Measurements from ENCODE around the gene CTSA.

The CTSA gene

DNA sequence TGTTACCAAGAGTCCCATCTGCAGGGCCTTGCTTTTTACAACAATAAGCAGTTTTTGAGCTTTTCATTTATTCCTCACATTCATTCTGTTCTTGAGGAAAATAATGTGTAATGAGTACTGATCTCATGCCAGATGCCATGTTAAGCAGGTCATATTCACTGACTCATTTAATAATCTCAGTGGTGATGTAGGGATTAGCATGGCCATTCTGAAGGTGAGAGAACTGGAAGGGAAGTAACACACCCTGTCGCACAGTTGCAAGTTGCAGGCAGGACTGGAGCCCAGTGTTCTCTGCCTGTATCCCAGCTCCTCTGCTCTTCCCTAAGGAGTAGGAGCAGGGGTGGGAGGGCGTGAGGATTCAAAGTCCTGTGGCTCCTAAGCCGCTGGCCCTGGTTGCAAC, 48.9 kb downstream of the CTSA start:
- DNase-seq (ENCODE audit: extremely low read depth, low read depth): no peak
- TF ChIP-seq, protein P1, sequence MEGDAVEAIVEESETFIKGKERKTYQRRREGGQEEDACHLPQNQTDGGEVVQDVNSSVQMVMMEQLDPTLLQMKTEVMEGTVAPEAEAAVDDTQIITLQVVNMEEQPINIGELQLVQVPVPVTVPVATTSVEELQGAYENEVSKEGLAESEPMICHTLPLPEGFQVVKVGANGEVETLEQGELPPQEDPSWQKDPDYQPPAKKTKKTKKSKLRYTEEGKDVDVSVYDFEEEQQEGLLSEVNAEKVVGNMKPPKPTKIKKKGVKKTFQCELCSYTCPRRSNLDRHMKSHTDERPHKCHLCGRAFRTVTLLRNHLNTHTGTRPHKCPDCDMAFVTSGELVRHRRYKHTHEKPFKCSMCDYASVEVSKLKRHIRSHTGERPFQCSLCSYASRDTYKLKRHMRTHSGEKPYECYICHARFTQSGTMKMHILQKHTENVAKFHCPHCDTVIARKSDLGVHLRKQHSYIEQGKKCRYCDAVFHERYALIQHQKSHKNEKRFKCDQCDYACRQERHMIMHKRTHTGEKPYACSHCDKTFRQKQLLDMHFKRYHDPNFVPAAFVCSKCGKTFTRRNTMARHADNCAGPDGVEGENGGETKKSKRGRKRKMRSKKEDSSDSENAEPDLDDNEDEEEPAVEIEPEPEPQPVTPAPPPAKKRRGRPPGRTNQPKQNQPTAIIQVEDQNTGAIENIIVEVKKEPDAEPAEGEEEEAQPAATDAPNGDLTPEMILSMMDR (IDR thresholded peaks at IDR 0.05; ENCODE audit: low read depth, low read length, missing control alignments): no peak
- H3K4me3 ChIP-seq (replicated peaks; ENCODE audit: low read depth, low read length): no peak overlapping the region

DNA sequence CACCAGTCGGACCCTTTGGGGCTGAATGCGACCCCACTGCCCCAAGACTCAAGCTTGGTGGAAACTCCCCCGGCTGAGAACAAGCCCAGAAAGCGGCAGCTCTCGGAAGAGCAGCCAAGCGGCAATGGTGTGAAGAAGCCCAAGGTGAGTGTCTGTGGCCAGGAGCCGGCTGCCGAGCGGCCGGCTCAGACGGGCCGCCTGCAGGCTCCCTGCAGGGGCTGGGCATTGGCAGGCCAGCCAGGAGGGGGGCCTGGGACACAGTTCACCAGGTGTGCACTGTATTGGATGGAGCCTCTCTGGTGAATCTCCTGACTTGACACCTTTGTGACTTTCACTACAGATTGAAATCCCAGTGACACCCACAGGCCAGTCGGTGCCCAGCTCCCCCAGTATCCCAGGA, 49.3 kb downstream of the CTSA start:
- TF ChIP-seq, protein P1 (IDR thresholded peaks at IDR 0.05; ENCODE audit: low read depth, low read length, missing control alignments): no peak
- H3K4me3 ChIP-seq (replicated peaks; ENCODE audit: low read depth, low read length): no peak overlapping the region
- DNase-seq (ENCODE audit: extremely low read depth, low read depth): no peak

DNA sequence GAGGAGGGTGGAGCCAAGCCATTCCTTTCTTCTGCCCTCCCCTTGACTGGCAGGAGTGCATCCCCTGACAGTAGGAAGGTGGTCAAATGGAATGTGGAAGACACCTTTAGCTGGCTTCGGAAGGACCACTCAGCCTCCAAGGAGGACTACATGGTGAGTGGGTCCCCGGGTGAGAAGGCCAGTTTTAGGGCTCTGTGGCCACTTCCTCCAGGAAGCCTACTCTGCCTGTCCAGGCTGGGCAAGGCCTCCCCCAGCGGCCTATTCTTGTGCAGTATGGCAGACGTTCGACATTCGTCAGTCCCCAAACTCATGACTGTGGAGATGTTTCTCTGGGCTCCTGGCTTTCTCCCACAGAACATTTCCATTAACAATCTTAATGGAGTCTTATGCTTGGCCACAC, 52.5 kb downstream of the CTSA start:
- H3K4me3 ChIP-seq (replicated peaks; ENCODE audit: low read depth, low read length): no peak overlapping the region
- no peak for DNase-seq (ENCODE audit: extremely low read depth, low read depth)
- TF ChIP-seq, protein P1 (IDR thresholded peaks at IDR 0.05; ENCODE audit: low read depth, low read length, missing control alignments): no peak

GRCh38 chr20:45944151-45944964, 53.2 kb downstream of the CTSA start:
- TF ChIP-seq, protein P1 (IDR thresholded peaks at IDR 0.05; ENCODE audit: low read depth, low read length, missing control alignments): no peak
- DNase-seq (ENCODE audit: extremely low read depth, low read depth): no peak

DNA sequence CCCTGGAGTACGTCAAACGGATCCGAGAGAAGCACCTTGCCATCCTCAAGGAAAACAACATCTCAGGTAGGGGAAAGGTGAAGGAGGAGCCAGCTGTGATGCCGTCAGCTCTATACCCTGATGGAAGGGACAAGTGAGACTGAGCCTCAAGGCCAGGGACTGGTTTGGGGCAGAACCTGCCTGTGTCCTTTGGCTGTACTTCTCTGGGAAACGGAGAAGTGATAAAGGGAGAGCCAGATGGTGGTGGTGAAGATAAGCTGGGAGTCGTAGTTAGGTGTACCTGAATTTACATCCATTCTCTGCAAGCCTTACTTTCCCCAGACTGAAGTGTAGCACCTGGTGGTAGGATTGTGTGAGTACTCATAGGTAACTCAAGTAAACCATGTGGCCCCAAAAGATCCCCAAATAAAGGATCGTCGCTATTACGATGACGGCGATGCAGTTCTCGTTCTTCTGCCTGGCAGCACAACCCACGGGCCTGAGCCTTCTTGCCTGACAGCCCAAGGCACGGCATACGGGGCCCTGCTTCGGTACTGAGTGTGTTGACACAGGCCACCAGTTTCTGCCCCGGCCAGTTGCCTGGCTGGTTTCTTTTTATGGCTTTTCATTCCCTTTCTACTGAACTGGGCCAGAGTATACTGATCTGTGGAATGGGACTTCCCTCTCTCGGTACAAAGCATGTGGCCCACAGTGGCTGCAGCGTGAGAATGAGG, 54.0 kb downstream of the CTSA start:
- no peak for DNase-seq (ENCODE audit: extremely low read depth, low read depth)
- TF ChIP-seq, protein P1 (IDR thresholded peaks at IDR 0.05; ENCODE audit: low read depth, low read length, missing control alignments): no peak
- H3K4me3 ChIP-seq (replicated peaks; ENCODE audit: low read depth, low read length): no peak overlapping the region

More at GRCh38 chr20:45944151-45944964, 53.2 kb downstream of the CTSA start:
- no peak overlapping the region for H3K4me3 ChIP-seq (replicated peaks; ENCODE audit: low read depth, low read length)

DNA sequence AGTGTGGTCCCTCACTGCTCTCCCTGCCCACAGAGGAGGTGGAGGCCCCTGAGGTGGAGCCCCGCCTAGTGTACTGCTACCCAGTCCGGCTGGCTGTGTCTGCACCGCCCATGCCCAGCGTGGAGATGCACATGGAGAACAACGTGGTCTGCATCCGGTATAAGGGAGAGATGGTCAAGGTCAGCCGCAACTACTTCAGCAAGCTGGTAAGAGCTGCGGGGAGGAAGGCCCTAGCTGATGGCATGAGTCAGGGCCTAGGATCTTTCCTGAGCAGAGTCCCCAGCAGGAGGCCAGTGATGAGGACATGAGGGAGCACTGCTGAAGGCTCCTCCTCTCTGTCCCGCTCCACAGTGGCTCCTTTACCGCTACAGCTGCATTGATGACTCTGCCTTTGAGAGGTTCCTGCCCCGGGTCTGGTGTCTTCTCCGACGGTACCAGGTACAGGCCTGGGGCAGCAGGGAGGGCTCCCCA, 54.6 kb downstream of the CTSA start:
- no peak overlapping the region for H3K4me3 ChIP-seq (replicated peaks; ENCODE audit: low read depth, low read length)
- DNase-seq (ENCODE audit: extremely low read depth, low read depth): no peak
- TF ChIP-seq, protein P1 (IDR thresholded peaks at IDR 0.05; ENCODE audit: low read depth, low read length, missing control alignments): no peak
